B cell (primary cell): ENCODE data around the gene MRNIP. TPM values are rescaled to one million over a fixed set of nuclear protein-coding genes. Genes with fewer than 3 reads are reported as not detected.

Experiments used
- ATAC-seq: fragments of 200-7000 bp; cut with Tn5 transposase; one replicate; pipeline ENCODE4 v1.10.0; 2021; ENCODE audit warnings: low read depth, mild to moderate bottlenecking, moderate number of reproducible peaks, moderate library complexity
- CTCF ChIA-PET: fragments of 350-600 bp; sonication (Branson Sonifier 250); formaldehyde crosslinking; loops from one replicate; lab custom pipeline; 2021; ENCODE audit warnings: antibody characterized with exemption, inconsistent platforms; lab: Charles Lee
- POLR2A ChIA-PET: fragments of 350-600 bp; sonication (Branson Sonifier 250); formaldehyde crosslinking; loops from one replicate; lab custom pipeline; 2021; ENCODE audit warnings: antibody characterized with exemption; lab: Charles Lee
- DNase-seq: peaks from one replicate; pipeline ENCODE4 v3.0.0; 2013
- H2AFZ ChIP-seq: 2 replicates; pipeline ENCODE4 v1.6.1; 2012; ENCODE audit warnings: mild to moderate bottlenecking, low read depth, low read length; ENCODE audit not compliant: insufficient read depth, poor library complexity, severe bottlenecking
- H3K27ac ChIP-seq, 2 donors: 1 replicate in 1 of 2; 2 replicates in 1 of 2; pipeline ENCODE4 v1.5.1; 2012 to 2013; ENCODE audit warnings: low read length in 2 of 2, mild to moderate bottlenecking in 2 of 2, moderate library complexity in 1 of 2
- H3K27me3 ChIP-seq, 4 experiments: fragments of 200-600 bp in 1 of 4; sonication (generic) in 1 of 4; replicated peaks in 1 of 4; 1 replicate in 2 of 4; 2 replicates in 2 of 4; pipeline versions ENCODE4 v1.6.1 to v1.7.0; 2013 to 2016; ENCODE audit warnings: low read length in 3 of 4, mild to moderate bottlenecking in 2 of 4, mixed read lengths in 1 of 4, moderate library complexity in 1 of 4; ENCODE audit not compliant: insufficient read depth in 4 of 4, control insufficient read depth in 3 of 4; ENCODE audit errors: control extremely low read depth in 1 of 4
- H3K36me3 ChIP-seq, 2 experiments: replicated peaks in 1 of 2; 1 replicate in 1 of 2; 2 replicates in 1 of 2; pipeline versions ENCODE4 v1.6.1 to v1.7.1; 2013; ENCODE audit warnings: low read length in 1 of 2; ENCODE audit not compliant: insufficient read depth in 2 of 2, control insufficient read depth in 1 of 2; ENCODE audit errors: control extremely low read depth in 1 of 2, extremely low read depth in 1 of 2
- H3K4me1 ChIP-seq, 2 donors: fragments of 200-600 bp in 1 of 2; sonication (generic) in 1 of 2; 1 replicate in 1 of 2; 2 replicates in 1 of 2; pipeline versions ENCODE4 v1.5.1 to v1.6.1; 2013 to 2017; ENCODE audit warnings: low read length in 2 of 2; ENCODE audit not compliant: control insufficient read depth in 2 of 2, insufficient read depth in 2 of 2
- H3K4me2 ChIP-seq: replicated peaks from 2 replicates; pipeline ENCODE3; 2012; ENCODE audit warnings: mild to moderate bottlenecking, low read depth, low read length; ENCODE audit not compliant: poor library complexity, severe bottlenecking
- H3K4me3 ChIP-seq, 5 experiments: fragments of 200-600 bp in 1 of 5; sonication (generic) in 1 of 5; 1 replicate in 3 of 5; 2 replicates in 2 of 5; pipeline versions ENCODE4 v1.5.1 to v1.7.0; 2011 to 2016; ENCODE audit warnings: low read length in 4 of 5, mild to moderate bottlenecking in 4 of 5, low read depth in 2 of 5, control low read depth in 1 of 5, moderate library complexity in 1 of 5; ENCODE audit not compliant: insufficient read depth in 1 of 5; ENCODE audit errors: control extremely low read depth in 1 of 5, extremely low read depth in 1 of 5
- H3K79me2 ChIP-seq: fragments of 200-600 bp; sonication (generic); one replicate; pipeline ENCODE4 v1.6.0; 2016; ENCODE audit warnings: low read length; ENCODE audit not compliant: control insufficient read depth, insufficient read depth
- H3K9ac ChIP-seq: fragments of 200-600 bp; sonication (generic); 2 replicates; pipeline ENCODE4 v1.6.1; 2017; ENCODE audit warnings: mild to moderate bottlenecking, low read length, moderate library complexity
- H3K9me3 ChIP-seq, 3 donors: one replicate each; pipeline versions ENCODE4 v1.6.1 to v1.7.1; 2013; ENCODE audit warnings: low read length in 2 of 3; ENCODE audit not compliant: control insufficient read depth in 2 of 3, insufficient read depth in 1 of 3; ENCODE audit errors: control extremely low read depth in 1 of 3
- H4K20me1 ChIP-seq: 2 replicates; pipeline ENCODE4 v1.6.0; 2012; ENCODE audit warnings: mild to moderate bottlenecking, low read length; ENCODE audit not compliant: insufficient read depth, control insufficient read depth, poor library complexity, severe bottlenecking
- H3K27ac Mint-ChIP-seq: one replicate; pipeline ENCODE4 v1.8.0; 2021; ENCODE audit warnings: mixed read lengths
- H3K27me3 Mint-ChIP-seq: one replicate; pipeline ENCODE4 v1.8.0; 2021; ENCODE audit warnings: mixed read lengths
- H3K4me1 Mint-ChIP-seq: one replicate; pipeline ENCODE4 v1.8.0; 2021; ENCODE audit warnings: mixed read lengths
- H3K4me3 Mint-ChIP-seq: one replicate; pipeline ENCODE4 v1.8.0; 2021; ENCODE audit warnings: mixed read lengths
- H3K9me3 Mint-ChIP-seq: one replicate; pipeline ENCODE4 v1.8.0; 2022; ENCODE audit warnings: mixed read lengths; ENCODE audit not compliant: insufficient read depth
- EZH2 ChIP-seq: IDR thresholded peaks from 2 replicates; pipeline ENCODE4 v1.6.1; 2012; ENCODE audit warnings: borderline replicate concordance, low read depth, mild to moderate bottlenecking, moderate library complexity, low read length; ENCODE audit not compliant: insufficient read depth, poor library complexity, severe bottlenecking
- WGBS: methylation state at CpG from one replicate; pipeline ENCODE4 v1.1.5; 2013; ENCODE audit warnings: missing lambda C conversion rate; ENCODE audit not compliant: insufficient coverage; 5-methylcytosine and 5-hydroxymethylcytosine counted together
- intact Hi-C: fragments of 100-400 bp; cut with micrococcal nuclease; formaldehyde crosslinking; loops from one replicate; pipeline ENCODE4 v1.10.0; 2022
- polyA plus RNA-seq: library from polyadenylated mRNA; depleted of rRNA; stranded (reverse); fragments of >200 nt; gene quantifications from 2 replicates; pipeline ENCODE4 v1.2.3, GENCODE V29; 2012
- total RNA-seq, 2 donors: library from RNA; stranded (reverse); fragments of 120-200 nt in 1 of 2; gene quantifications; 1 replicate in 1 of 2; 2 replicates in 1 of 2; pipeline versions ENCODE4 v1.2.3 to v1.2.4, GENCODE V29; 2013 to 2022
- TF ChIP-seq, protein P1 (sequence below): fragments of 200-600 bp; IDR thresholded peaks from one replicate; pipeline ENCODE4 v1.8.0; 2022; ENCODE audit warnings: antibody characterized with exemption, mild to moderate bottlenecking

Gene MRNIP
- total and polyA plus RNA-seq, 2 donors (not counting 1 experiment from before 2014, with no cell fraction given) = 152 to 178 TPM

DNA sequence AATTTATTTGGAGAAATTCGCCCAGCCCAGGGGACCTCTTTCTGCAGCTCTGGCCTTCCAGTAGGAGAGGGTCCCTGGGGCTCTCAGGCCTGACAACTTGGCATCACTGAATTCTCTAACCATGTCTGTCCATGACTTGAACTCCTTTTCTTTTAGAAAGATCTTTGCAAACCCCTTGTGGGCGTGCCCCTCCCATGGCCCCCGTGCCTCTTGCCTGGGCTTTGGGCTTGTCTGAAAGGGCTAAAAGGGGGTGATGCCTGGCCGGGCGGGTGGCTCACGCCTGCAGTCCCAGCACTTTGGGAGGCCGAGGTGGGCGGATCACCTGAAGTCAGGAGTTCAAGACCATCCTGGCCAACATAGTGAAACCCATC, 41.2 kb downstream of the MRNIP start:
- no peaks in the 10 kb centered on the region for H3K9me3 Mint-ChIP-seq

More for the DNA sequence above, 41.2 kb downstream of the MRNIP start:
- CTCF ChIA-PET = no interaction called here
- H3K4me2 ChIP-seq = peak overlapping the region; percentile 87
- peaks cover 0 to 6% (median 0%) of the 10 kb centered on the region in 4 experiments for H3K27me3 ChIP-seq
- peak overlapping the region; percentile 59 for H3K27ac Mint-ChIP-seq
- peaks cover 0 to 9% of the 10 kb centered on the region in 2 experiments for H3K36me3 ChIP-seq
- H3K4me3 Mint-ChIP-seq = peak overlapping the region; percentile 91
- intact Hi-C loops = loop anchor here (5.0 kb wide), 2 partner anchors 255 to 265 kb away; partner anchors contain the start of genes RNF130 and RUFY1
- H3K4me1 ChIP-seq = peaks cover 39 to 48% of the 10 kb centered on the region in 2 donors
- H3K9me3 ChIP-seq = peaks cover 0 to 3% (median 0%) of the 10 kb centered on the region in 3 donors
- peaks cover 32% of the 10 kb centered on the region for H3K79me2 ChIP-seq
- peaks cover 17% of the 10 kb centered on the region for H4K20me1 ChIP-seq
- H3K27ac ChIP-seq = no peak overlapping the region
- H3K4me3 ChIP-seq = peak overlapping the region in 4 of 5 experiments; percentile 15 to 60 (median 42)
- TF ChIP-seq, protein P1, sequence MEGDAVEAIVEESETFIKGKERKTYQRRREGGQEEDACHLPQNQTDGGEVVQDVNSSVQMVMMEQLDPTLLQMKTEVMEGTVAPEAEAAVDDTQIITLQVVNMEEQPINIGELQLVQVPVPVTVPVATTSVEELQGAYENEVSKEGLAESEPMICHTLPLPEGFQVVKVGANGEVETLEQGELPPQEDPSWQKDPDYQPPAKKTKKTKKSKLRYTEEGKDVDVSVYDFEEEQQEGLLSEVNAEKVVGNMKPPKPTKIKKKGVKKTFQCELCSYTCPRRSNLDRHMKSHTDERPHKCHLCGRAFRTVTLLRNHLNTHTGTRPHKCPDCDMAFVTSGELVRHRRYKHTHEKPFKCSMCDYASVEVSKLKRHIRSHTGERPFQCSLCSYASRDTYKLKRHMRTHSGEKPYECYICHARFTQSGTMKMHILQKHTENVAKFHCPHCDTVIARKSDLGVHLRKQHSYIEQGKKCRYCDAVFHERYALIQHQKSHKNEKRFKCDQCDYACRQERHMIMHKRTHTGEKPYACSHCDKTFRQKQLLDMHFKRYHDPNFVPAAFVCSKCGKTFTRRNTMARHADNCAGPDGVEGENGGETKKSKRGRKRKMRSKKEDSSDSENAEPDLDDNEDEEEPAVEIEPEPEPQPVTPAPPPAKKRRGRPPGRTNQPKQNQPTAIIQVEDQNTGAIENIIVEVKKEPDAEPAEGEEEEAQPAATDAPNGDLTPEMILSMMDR = no peak
- no peak for TF ChIP-seq EZH2
- H2AFZ ChIP-seq = peak overlapping the region; percentile 75
- no peaks in the 10 kb centered on the region for H3K27me3 Mint-ChIP-seq
- DNase-seq (no peak), ATAC-seq (no peak)
- POLR2A ChIA-PET = interaction anchor here (1.0 kb wide), 1 partner anchor 10 kb away, joined by 3 read pairs; no protein-coding TSS in a partner anchor
- peak overlapping the region; percentile 39 for H3K9ac ChIP-seq
- WGBS = 86% methylated on average over 2 of the region's 8 CpGs
- H3K4me1 Mint-ChIP-seq = peaks cover 43% of the 10 kb centered on the region
